AG04449 (cell line): ENCODE results near the gene ACBD6.

ENCODE experiments used
- CTCF ChIA-PET: fragments of 350-600 bp; formaldehyde crosslinking; extraction: SDS; loops from one replicate; lab custom pipeline; 2021; ENCODE audit warnings: antibody characterized with exemption; lab: Yijun Ruan, JAX
- POLR2A ChIA-PET: fragments of 400-600, 350-600 bp; formaldehyde crosslinking; extraction: SDS; loops from one replicate; lab custom pipeline; 2020; ENCODE audit warnings: antibody characterized with exemption, inconsistent platforms; lab: Yijun Ruan, JAX
- DNase-seq: peaks from one replicate; pipeline ENCODE4 v3.0.0-alpha.2; 2010; ENCODE audit warnings: low read depth, low spot score
- H3K4me3 ChIP-seq: 2 replicates; pipeline ENCODE4 v1.5.1; 2011; ENCODE audit warnings: low read depth, mild to moderate bottlenecking, control low read depth, low read length
- TF ChIP-seq, protein P1 (sequence below): IDR thresholded peaks from one replicate; pipeline ENCODE4 v1.5.1; 2011; ENCODE audit warnings: mild to moderate bottlenecking, moderate library complexity, low read length, control low read depth, inconsistent platforms; ENCODE audit not compliant: insufficient read depth; ENCODE audit errors: missing control alignments

Gene ACBD6

DNA sequence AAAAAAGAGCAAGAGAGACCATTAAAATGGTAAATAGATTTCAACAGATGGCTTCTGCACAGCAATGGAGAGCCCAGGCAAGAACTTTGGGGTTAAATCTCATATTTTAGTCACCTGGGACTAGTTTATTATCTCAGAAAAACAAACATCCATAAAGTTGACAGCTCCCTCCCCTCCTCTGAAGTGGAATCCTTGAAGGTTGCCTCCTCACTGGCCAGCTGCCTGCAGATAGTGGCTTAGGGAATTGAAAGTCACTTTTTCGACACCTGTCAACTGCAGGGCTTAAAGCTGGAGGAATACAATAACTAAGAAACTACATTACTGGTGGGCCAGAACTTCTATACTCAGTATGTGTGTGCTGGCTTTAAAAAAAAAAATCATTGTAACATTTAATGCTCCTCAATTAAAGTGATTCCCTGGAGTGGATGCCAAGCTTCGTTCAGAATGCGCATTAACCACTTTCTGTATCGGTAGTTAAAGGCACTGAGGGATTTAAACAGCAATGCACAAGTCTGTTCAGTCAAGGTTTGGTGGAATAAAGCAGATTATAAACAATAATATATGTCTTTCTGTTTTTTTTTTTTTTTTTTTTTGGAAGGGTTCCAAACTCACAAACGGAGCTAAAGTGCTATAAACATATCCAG, 219.9 kb downstream of the ACBD6 start:
- ChIA-PET POLR2A (interaction anchor here (0.9 kb wide), 1 partner anchor 9 kb away, joined by 4 read pairs; no protein-coding TSS in a partner anchor), CTCF (interaction anchor here (1.1 to 2.4 kb wide), 2 partner anchors 30 to 196 kb away, joined by 6 to 15 read pairs; no protein-coding TSS in a partner anchor)
- DNase-seq = no peak
- H3K4me3 ChIP-seq = no peak overlapping the region
- TF ChIP-seq, protein P1, sequence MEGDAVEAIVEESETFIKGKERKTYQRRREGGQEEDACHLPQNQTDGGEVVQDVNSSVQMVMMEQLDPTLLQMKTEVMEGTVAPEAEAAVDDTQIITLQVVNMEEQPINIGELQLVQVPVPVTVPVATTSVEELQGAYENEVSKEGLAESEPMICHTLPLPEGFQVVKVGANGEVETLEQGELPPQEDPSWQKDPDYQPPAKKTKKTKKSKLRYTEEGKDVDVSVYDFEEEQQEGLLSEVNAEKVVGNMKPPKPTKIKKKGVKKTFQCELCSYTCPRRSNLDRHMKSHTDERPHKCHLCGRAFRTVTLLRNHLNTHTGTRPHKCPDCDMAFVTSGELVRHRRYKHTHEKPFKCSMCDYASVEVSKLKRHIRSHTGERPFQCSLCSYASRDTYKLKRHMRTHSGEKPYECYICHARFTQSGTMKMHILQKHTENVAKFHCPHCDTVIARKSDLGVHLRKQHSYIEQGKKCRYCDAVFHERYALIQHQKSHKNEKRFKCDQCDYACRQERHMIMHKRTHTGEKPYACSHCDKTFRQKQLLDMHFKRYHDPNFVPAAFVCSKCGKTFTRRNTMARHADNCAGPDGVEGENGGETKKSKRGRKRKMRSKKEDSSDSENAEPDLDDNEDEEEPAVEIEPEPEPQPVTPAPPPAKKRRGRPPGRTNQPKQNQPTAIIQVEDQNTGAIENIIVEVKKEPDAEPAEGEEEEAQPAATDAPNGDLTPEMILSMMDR = no peak

DNA sequence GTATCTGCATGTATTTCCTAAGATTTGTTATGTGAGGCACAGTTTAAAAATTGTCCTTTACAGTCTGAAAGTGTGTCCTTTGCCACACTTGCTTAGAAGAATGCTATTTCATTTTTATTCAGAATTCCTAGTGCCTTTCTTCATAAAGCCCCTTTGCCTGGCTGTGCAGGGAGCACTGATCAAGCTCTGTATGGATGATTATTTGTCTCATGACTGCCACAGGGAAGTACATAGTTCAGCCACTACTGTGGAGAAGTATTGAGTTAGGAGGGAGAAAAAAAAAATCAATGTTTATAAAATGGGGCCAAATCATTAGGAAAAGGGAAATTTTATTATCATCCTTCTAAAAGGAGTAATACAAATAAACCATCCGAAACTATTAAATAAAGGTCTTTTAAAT, 220.9 kb downstream of the ACBD6 start:
- DNase-seq = no peak
- TF ChIP-seq, protein P1 = no peak
- ChIA-PET CTCF (interaction anchor here (1.1 to 2.4 kb wide), 2 partner anchors 29 to 201 kb away, joined by 3 to 15 read pairs; no protein-coding TSS in a partner anchor), POLR2A (no interaction called here)
- no peak overlapping the region for H3K4me3 ChIP-seq

DNA sequence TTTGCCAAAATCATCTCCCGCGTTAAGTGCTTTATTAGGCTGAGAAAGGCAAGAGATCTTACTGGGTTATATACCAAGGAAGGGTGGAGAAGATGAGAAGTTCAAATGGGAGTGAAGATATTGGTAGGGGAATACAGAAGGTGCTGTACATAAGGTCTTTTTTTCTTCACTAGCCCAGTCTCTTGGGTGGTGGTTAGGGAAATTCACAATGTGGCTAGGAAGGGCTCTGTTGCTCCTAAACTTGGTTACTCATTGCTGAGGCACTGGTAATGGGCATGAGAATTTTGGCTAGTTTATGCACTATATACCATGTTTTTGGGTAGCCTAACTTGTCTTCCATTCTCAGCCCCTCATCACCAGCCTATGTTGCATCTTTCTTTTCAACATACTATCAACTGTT, 221.8 kb downstream of the ACBD6 start:
- ChIA-PET CTCF (interaction anchor here (1.1 kb wide), 2 partner anchors 28 to 202 kb away, joined by 3 read pairs; no protein-coding TSS in a partner anchor), POLR2A (no interaction called here)
- TF ChIP-seq, protein P1 = no peak
- no peak for DNase-seq
- no peak overlapping the region for H3K4me3 ChIP-seq

- ChIA-PET CTCF (interaction anchor here (1.1 kb wide), 1 partner anchor 27 kb away, joined by 3 read pairs; no protein-coding TSS in a partner anchor), POLR2A (no interaction called here)
- TF ChIP-seq, protein P1 = no peak
- no peak overlapping the region for H3K4me3 ChIP-seq
- DNase-seq = no peak
Measured at GRCh38 chr1:180279651-180280050, 222.7 kb downstream of the ACBD6 start.

DNA sequence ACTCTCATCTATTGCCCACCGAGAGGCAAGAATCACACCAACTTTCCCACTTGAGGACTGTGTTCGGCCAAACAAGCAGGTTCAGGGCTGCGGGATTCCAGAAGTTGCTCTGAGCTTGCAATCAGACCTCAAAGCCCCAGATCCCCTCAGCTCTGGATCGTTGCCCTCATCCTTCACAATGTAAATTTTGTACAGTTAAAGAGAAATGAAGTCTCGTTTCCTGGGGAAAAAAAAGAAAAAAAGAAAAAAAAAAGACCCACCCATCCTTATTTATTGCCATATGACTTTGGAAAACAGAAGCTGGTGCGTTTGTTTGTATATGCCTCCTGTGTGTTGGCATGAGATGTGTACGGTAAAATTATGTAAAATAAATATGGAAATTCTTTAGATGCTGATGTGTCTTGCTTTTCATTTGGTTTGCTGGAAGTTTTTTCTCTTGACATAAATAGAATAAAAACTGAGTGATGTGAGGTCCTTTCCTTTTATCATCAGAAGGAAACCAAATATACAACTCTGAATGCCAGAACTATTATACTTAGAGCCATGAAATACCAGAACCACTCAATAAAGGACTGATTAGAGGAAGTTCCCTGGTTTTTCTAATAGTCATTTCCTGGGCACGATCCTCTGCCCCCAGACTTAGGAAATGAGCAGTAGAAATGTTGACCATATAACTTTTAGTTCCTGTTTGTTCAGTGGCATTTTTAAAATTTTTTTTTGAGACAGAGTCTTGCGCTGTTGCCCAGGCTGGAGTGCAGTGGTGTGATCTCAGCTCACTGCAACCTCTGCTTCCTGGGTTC, 223.6 kb downstream of the ACBD6 start:
- TF ChIP-seq, protein P1 = no peak
- DNase-seq = no peak
- ChIA-PET POLR2A (no interaction called here), CTCF (interaction anchor here (2.0 kb wide), 1 partner anchor 13 kb away, joined by 6 read pairs; no protein-coding TSS in a partner anchor)
- no peak overlapping the region for H3K4me3 ChIP-seq

GRCh38 chr1:180278194-180278515, 224.2 kb downstream of the ACBD6 start:
- TF ChIP-seq, protein P1 = no peak
- ChIA-PET CTCF (interaction anchor here (0.7 to 2.0 kb wide), 3 partner anchors 12 to 136 kb away, joined by 3 to 6 read pairs (median 3); no protein-coding TSS in a partner anchor), POLR2A (no interaction called here)
- no peak overlapping the region for H3K4me3 ChIP-seq
- no peak for DNase-seq
